ENCODE results near the gene CACNA1B.
"Not testable (repeated sequence)": the region's sequence is repeated elsewhere in the genome, so short reads cannot be mapped to it uniquely, and the experiment has no call there.

CACNA1B gene

DNA sequence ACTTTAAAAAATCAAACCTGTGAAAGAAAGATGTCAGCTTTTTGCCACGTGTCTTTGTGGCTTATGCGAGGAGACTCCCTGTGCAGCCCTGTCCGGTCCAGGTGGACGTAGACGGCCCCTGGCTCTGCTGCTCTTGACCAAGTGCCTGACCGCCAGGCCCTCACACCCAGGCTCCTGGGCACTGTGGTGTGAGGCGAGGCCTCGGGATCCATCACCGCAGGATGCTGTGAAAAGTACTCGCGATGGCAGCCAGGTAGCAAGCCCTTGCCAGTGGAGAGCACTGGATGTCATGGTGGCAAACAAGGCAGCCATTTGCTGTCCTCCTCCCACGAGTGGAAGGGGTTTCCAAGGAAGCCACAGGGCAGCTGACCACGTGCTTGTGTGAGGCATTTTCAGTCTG lies 245.1 kb downstream of the CACNA1B start:
- no peaks in the 10 kb centered on the region for H3K9me3 ChIP-seq (ENCODE audit: control insufficient read depth, low read length)
- H3K36me3 ChIP-seq (ENCODE audit: control insufficient read depth, insufficient read depth, low read length, severe bottlenecking): no peaks in the 10 kb centered on the region
- peaks cover under 1% of the 10 kb centered on the region for H3K27me3 ChIP-seq (replicated peaks; ENCODE audit: control insufficient read depth, insufficient read depth, low read length)
- no peak overlapping the region for H3K4me3 ChIP-seq (ENCODE audit: low read length)
- H3K9ac ChIP-seq (ENCODE audit: low read length): no peak overlapping the region
- no peaks in the 10 kb centered on the region for H3K4me1 ChIP-seq (ENCODE audit: control insufficient read depth, insufficient read depth, low read length)
- no peak for DNase-seq (ENCODE audit: low read depth)

DNA sequence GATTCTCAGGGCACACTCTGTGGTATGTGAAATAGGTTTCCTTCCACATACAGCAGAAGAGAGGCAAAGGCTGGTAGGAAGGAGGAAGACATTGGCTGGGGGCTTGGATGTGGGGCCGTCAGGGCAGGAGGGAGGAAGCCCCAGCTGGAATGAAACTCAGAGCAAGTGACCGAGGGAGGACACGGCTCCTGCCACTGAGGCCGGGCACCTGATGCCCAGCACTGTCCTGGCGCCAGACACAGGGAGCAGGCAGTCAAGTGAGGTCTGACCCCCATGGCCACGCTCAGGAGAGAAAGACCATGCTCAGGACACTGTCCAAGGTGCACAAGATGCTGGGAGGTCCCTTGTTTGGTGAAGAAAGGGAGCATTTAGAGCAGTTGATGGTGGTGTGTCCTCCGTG lies 245.5 kb downstream of the CACNA1B start:
- DNase-seq (ENCODE audit: low read depth): no peak
- Histone ChIP-seq H3K4me3 (ENCODE audit: low read length) (no peak overlapping the region), H3K36me3 (ENCODE audit: control insufficient read depth, insufficient read depth, low read length, severe bottlenecking) (no peaks in the 10 kb centered on the region), H3K4me1 (ENCODE audit: control insufficient read depth, insufficient read depth, low read length) (no peaks in the 10 kb centered on the region), H3K9me3 (ENCODE audit: control insufficient read depth, low read length) (no peaks in the 10 kb centered on the region), H3K9ac (ENCODE audit: low read length) (no peak overlapping the region), H3K27me3 (replicated peaks; ENCODE audit: control insufficient read depth, insufficient read depth, low read length) (no peaks in the 10 kb centered on the region)

DNA sequence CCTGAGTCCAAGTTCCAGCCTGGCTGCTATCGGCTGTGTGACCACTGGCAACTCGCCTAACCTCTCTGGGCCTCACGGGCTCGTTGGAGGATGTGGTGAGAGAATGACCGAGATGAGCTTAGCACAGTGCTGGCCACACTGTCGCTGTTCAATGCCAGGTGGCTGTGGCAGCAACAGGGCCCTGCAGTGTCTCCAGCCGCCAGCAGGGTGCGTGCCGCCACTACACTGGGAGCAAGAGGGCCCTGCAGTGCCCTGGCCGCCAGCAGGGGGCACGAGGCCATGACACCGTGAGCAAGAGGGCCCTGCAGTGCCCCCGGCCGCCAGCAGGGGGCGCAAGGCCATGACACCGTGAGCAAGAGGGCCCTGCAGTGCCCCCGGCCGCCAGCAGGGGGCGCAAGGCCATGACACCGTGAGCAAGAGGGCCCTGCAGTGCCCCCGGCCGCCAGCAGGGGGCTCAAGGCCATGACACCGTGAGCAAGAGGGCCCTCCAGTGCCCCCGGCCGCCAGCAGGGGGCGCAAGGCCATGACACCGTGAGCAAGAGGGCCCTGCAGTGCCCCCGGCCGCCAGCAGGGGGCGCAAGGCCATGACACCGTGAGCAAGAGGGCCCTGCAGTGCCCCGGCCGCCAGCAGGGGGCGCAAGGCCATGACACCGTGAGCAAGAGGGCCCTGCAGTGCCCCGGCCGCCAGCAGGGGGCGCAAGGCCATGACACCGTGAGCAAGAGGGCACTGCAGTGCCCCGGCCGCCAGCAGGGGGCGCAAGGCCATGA lies 248.7 kb downstream of the CACNA1B start:
- not testable (repeated sequence) for H3K4me3 ChIP-seq (ENCODE audit: low read length); H3K27me3 ChIP-seq (replicated peaks; ENCODE audit: control insufficient read depth, insufficient read depth, low read length); H3K9ac ChIP-seq (ENCODE audit: low read length); H3K4me1 ChIP-seq (ENCODE audit: control insufficient read depth, insufficient read depth, low read length); H3K36me3 ChIP-seq (ENCODE audit: control insufficient read depth, insufficient read depth, low read length, severe bottlenecking); H3K9me3 ChIP-seq (ENCODE audit: control insufficient read depth, low read length); DNase-seq (ENCODE audit: low read depth)

DNA sequence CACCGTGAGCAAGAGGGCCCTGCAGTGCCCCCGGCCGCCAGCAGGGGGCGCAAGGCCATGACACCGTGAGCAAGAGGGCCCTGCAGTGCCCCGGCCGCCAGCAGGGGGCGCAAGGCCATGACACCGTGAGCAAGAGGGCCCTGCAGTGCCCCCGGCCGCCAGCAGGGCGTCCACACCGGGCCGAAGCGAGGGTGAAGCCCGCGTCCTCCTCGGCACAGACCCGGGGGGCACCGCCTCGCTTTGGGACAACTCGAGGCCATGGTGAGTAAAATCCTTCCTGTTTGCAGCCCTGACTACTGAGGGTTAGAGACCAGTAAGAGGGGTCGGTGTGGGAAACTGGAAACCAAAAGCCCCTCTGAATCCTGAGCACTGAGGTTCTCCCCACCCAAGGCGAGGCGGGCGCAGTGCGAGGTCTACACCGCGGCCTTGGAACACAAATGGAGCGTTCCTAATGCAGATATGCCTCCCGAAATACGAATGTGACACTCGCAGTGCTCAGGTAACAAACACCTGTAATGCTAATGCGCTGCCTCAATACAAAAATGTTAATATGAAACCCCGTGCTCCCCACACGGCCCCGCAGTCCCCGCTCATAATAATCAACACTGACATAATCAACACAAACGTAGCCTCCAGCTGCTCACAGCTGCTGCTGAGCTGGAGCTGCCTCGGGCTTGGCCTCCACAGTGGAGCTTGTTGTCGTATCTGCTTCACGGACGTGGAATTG lies 249.4 kb downstream of the CACNA1B start:
- DNase-seq (ENCODE audit: low read depth); H3K36me3 ChIP-seq (ENCODE audit: control insufficient read depth, insufficient read depth, low read length, severe bottlenecking); H3K9me3 ChIP-seq (ENCODE audit: control insufficient read depth, low read length); H3K4me3 ChIP-seq (ENCODE audit: low read length); H3K27me3 ChIP-seq (replicated peaks; ENCODE audit: control insufficient read depth, insufficient read depth, low read length); H3K4me1 ChIP-seq (ENCODE audit: control insufficient read depth, insufficient read depth, low read length); H3K9ac ChIP-seq (ENCODE audit: low read length): not testable (repeated sequence)

DNA sequence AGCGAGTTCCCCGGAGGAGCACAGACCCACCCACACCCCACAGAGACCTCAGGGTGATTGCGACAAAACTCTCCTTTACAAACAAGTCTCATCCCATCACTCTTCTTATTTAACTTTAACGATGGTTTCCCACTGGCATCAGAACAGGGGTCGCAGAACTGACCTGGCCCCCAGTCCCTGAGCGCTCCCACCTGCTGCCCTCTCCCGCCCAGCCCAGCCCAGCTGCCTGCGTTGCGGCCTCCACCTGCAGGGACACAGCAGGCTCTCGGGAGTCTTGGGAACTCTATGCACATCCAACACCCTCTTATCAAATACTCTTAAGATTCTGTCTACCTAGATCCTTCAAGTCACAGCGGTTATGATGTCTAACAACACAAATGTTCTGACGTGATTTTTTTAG lies 250.4 kb downstream of the CACNA1B start:
- not testable (repeated sequence) for H3K9ac ChIP-seq (ENCODE audit: low read length); DNase-seq (ENCODE audit: low read depth)

DNA sequence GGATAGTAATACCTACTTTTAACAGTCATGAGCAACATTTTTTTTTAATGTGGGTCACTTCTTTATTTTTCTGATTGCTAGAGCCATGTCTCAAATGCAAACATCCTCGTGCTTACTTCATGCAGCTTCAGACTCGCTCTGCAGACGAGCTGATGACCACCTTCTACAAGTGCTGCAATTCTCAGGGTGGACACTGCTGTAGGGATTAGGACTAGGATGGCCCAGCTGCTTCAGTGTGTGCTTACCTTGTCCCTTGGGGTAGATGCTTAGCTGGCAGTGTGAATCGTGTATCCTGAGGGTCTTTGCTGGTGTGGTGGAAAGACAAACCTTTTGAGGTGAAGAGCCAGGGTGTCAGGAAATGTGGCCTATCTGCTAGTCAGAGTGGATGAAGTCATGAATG lies 251.7 kb downstream of the CACNA1B start:
- DNase-seq (ENCODE audit: low read depth); H3K4me3 ChIP-seq (ENCODE audit: low read length); H3K9me3 ChIP-seq (ENCODE audit: control insufficient read depth, low read length); H3K27me3 ChIP-seq (replicated peaks; ENCODE audit: control insufficient read depth, insufficient read depth, low read length); H3K36me3 ChIP-seq (ENCODE audit: control insufficient read depth, insufficient read depth, low read length, severe bottlenecking); H3K9ac ChIP-seq (ENCODE audit: low read length); H3K4me1 ChIP-seq (ENCODE audit: control insufficient read depth, insufficient read depth, low read length): not testable (repeated sequence)

More for the DNA sequence above, 250.4 kb downstream of the CACNA1B start:
- not testable (repeated sequence) for H3K4me3 ChIP-seq (ENCODE audit: low read length); H3K27me3 ChIP-seq (replicated peaks; ENCODE audit: control insufficient read depth, insufficient read depth, low read length); H3K36me3 ChIP-seq (ENCODE audit: control insufficient read depth, insufficient read depth, low read length, severe bottlenecking); H3K9me3 ChIP-seq (ENCODE audit: control insufficient read depth, low read length); H3K4me1 ChIP-seq (ENCODE audit: control insufficient read depth, insufficient read depth, low read length)

DNA sequence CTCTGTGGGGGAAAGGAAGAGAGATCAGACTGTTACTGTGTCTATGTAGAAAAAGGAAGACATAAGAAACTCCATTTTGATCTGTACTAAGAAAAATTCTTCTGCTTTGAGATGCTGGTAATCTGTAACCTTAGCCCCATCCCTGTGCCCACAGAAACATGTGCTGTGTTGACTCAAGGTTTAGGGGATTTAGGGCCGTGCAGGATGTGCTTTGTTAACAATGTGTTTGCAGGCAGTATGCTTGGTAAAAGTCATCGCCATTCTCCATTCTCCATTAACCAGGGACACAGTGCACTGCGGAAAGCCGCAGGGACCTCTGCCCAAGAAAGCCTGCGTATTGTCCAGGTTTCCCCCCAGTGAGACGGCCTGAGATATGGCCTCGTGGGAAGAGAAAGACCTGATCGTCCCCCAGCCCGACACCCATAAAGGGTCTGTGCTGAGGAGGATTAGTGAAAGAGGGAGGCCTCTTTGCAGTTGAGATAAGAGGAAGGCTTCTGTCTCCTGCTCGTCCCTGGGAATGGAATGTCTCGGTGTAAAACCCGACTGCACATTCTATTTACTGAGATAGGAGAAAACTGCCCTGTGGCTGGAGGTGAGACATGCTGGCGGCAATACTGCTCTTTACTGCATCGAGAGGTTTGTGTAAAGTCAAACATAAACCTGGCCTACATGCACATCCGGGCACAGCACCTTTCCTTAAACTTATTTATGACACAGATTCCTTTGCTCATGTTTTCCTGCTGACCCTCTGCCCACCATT lies 255.5 kb downstream of the CACNA1B start:
- DNase-seq (ENCODE audit: low read depth); H3K4me1 ChIP-seq (ENCODE audit: control insufficient read depth, insufficient read depth, low read length); H3K4me3 ChIP-seq (ENCODE audit: low read length); H3K9me3 ChIP-seq (ENCODE audit: control insufficient read depth, low read length); H3K27me3 ChIP-seq (replicated peaks; ENCODE audit: control insufficient read depth, insufficient read depth, low read length); H3K36me3 ChIP-seq (ENCODE audit: control insufficient read depth, insufficient read depth, low read length, severe bottlenecking); H3K9ac ChIP-seq (ENCODE audit: low read length): not testable (repeated sequence)

DNA sequence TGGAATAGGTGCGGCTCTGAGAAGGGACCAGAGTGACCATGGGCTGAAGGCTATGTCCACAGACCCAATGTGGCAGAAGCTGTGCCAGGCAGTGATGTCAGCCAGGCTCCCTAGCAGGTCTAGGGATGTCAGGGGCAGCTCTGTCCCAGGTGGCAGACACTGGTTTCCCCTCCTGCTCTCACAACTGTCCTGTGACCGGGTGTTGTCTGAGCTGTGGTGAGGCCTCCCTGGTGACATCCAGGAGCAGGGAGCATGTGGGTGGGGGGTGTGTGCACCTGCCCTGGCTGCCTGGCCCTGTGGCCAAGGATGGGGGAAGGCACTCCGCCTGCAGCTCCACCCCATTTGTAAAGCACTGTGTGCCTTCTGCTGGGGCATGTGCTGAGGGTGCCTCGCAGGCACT lies 257.0 kb downstream of the CACNA1B start:
- not testable (repeated sequence) for H3K4me1 ChIP-seq (ENCODE audit: control insufficient read depth, insufficient read depth, low read length); H3K36me3 ChIP-seq (ENCODE audit: control insufficient read depth, insufficient read depth, low read length, severe bottlenecking); DNase-seq (ENCODE audit: low read depth); H3K9ac ChIP-seq (ENCODE audit: low read length); H3K9me3 ChIP-seq (ENCODE audit: control insufficient read depth, low read length); H3K27me3 ChIP-seq (replicated peaks; ENCODE audit: control insufficient read depth, insufficient read depth, low read length); H3K4me3 ChIP-seq (ENCODE audit: low read length)

DNA sequence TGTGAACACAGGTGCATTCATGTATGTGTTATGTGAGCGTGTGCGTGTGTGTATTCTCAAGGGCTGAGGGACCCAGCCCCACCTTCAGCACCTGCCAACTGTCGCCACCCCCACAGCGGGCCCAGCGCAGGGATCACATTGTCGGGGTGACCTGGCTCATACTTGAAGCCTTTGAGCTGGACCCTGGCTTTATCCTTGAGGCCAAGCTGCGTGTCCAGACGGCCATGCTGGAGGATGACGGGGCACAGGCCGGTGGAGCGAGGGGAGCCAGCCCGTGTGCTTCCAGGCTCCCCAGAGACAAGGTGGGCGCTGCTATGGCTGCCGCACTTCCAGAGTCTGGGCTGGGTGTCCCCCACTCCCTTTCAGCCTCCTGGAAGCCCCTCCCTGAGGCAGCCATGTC lies 261.5 kb downstream of the CACNA1B start:
- not testable (repeated sequence) for DNase-seq (ENCODE audit: low read depth); H3K9me3 ChIP-seq (ENCODE audit: control insufficient read depth, low read length); H3K36me3 ChIP-seq (ENCODE audit: control insufficient read depth, insufficient read depth, low read length, severe bottlenecking); H3K4me1 ChIP-seq (ENCODE audit: control insufficient read depth, insufficient read depth, low read length); H3K4me3 ChIP-seq (ENCODE audit: low read length); H3K27me3 ChIP-seq (replicated peaks; ENCODE audit: control insufficient read depth, insufficient read depth, low read length); H3K9ac ChIP-seq (ENCODE audit: low read length)

DNA sequence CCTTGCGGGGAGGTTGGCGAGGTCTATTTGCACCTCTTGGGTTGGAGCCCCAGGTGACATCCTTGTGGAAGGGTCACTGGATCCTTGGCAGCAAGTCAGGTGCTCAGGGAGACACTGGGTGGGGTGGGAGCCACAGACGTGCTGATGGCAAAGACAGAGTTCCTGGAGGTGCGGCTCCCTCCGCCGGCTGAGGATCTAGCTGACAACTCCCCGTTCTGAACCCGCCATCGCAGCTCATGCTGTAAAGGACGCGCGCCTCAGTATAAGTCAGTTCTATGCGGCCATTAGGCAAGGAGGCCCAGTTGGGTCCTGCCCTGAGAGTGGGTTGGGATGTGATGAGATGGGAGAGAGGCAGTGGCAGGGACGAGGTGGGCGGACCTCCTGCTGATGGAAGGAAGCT lies 263.4 kb downstream of the CACNA1B start:
- not testable (repeated sequence) for H3K4me3 ChIP-seq (ENCODE audit: low read length); H3K9ac ChIP-seq (ENCODE audit: low read length); H3K27me3 ChIP-seq (replicated peaks; ENCODE audit: control insufficient read depth, insufficient read depth, low read length); H3K36me3 ChIP-seq (ENCODE audit: control insufficient read depth, insufficient read depth, low read length, severe bottlenecking); DNase-seq (ENCODE audit: low read depth); H3K4me1 ChIP-seq (ENCODE audit: control insufficient read depth, insufficient read depth, low read length); H3K9me3 ChIP-seq (ENCODE audit: control insufficient read depth, low read length)

DNA sequence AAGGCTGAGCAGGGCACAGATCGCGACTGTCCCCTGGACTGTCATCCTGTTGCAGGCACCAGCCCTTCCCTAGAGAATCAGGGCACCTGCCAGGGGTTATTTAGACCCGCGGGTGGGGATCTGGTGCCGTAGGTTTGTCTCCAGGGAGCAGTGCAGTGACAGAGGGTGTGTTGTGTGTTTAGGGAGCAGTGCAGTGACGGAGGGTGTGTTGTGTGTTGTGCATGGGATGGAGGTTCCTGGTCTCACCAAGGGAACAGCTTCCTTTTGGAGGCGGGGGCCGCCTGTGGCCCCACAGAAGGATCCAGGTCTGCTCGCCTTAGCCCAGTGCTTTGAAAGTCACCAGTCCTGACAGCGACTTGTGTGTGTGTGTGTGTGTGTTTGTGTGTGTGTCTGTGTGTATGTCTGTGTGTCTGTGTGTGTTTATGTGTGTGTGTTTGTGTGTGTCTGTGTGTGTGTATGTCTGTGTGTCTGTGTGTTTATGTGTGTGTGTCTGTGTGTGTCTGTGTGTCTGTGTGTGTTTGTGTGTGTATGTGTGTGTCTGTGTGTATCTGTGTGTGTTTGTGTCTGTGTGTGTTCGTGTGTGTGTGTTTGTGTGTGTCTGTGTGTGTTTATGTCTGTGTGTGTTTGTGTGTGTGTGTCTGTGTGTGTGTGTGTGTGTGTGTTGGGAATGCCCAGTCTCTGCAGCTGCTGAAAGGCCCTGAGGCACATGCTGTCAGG lies 265.1 kb downstream of the CACNA1B start:
- H3K9ac ChIP-seq (ENCODE audit: low read length); H3K4me3 ChIP-seq (ENCODE audit: low read length); H3K27me3 ChIP-seq (replicated peaks; ENCODE audit: control insufficient read depth, insufficient read depth, low read length); DNase-seq (ENCODE audit: low read depth); H3K4me1 ChIP-seq (ENCODE audit: control insufficient read depth, insufficient read depth, low read length); H3K9me3 ChIP-seq (ENCODE audit: control insufficient read depth, low read length); H3K36me3 ChIP-seq (ENCODE audit: control insufficient read depth, insufficient read depth, low read length, severe bottlenecking): not testable (repeated sequence)
